Activated T-helper 1 cell treated with Interleukin-2 at 50 U/mL for 16 hours (primary cell): ENCODE results near the gene BOLA3.
"Not testable (repeated sequence)": the region's sequence is repeated elsewhere in the genome, so short reads cannot be mapped to it uniquely, and the experiment has no call there.

ENCODE experiments used
- DNase-seq: peaks from one replicate; pipeline ENCODE4 v3.0.0-alpha.2; 2020; ENCODE audit warnings: low read depth

Gene BOLA3

GRCh38 chr2:74148457-74149246, 940 bp upstream of the BOLA3 start:
- DNase-seq = no peak

- DNase-seq = peak; percentile 2
Measured at GRCh38 chr2:74146929-74147726, 584 bp downstream of the BOLA3 start.

GRCh38 chr2:74142340-74142739, 5.4 kb downstream of the BOLA3 start:
- no peak for DNase-seq

- DNase-seq = no peak
Measured at GRCh38 chr2:74138600-74139323, 8.9 kb downstream of the BOLA3 start.

- no peak for DNase-seq
Measured at GRCh38 chr2:74137651-74138599, 9.8 kb downstream of the BOLA3 start.

GRCh38 chr2:74131901-74132300, 15.8 kb downstream of the BOLA3 start:
- no peak for DNase-seq

- DNase-seq = no peak
Measured at GRCh38 chr2:74130211-74130995, 17.3 kb downstream of the BOLA3 start.

- no peak for DNase-seq
Measured at GRCh38 chr2:74128206-74128605, 19.5 kb downstream of the BOLA3 start.

GRCh38 chr2:74123955-74124354, 23.8 kb downstream of the BOLA3 start:
- not testable (repeated sequence) for DNase-seq

GRCh38 chr2:74121846-74122245, 25.9 kb downstream of the BOLA3 start:
- DNase-seq = not testable (repeated sequence)

- DNase-seq = peak; percentile 78
Measured at GRCh38 chr2:74119912-74120825, 27.5 kb downstream of the BOLA3 start.

- no peak for DNase-seq
Measured at GRCh38 chr2:74119339-74119738, 28.4 kb downstream of the BOLA3 start.

- DNase-seq = no peak
Measured at GRCh38 chr2:74111380-74111779, 36.3 kb downstream of the BOLA3 start.

GRCh38 chr2:74110537-74110936, 37.2 kb downstream of the BOLA3 start:
- DNase-seq = no peak

- DNase-seq = no peak
Measured at GRCh38 chr2:74109551-74109950, 38.2 kb downstream of the BOLA3 start.

GRCh38 chr2:74107071-74107470, 40.6 kb downstream of the BOLA3 start:
- DNase-seq = no peak

- no peak for DNase-seq
Measured at GRCh38 chr2:74105413-74105812, 42.3 kb downstream of the BOLA3 start.

- no peak for DNase-seq
Measured at GRCh38 chr2:74104839-74105238, 42.9 kb downstream of the BOLA3 start.

GRCh38 chr2:74103763-74104162, 43.9 kb downstream of the BOLA3 start:
- no peak for DNase-seq

GRCh38 chr2:74102516-74102915, 45.2 kb downstream of the BOLA3 start:
- DNase-seq = no peak
